Fibroblast of skin of scalp (primary cell): ENCODE results near the gene SOHLH1.
A peak's percentile ranks its signal among the peaks of the same experiment; 100 is the strongest.

Experiments used
- DNase-seq: peaks from one replicate; pipeline ENCODE4 v3.0.0-alpha.2; 2013

SOHLH1 gene

GRCh38 chr9:135701959-135702721, 2.9 kb upstream of the SOHLH1 start, which contains the start of gene KCNT1:
KCNT1 (plus strand) TSS chr9:135702185; CDS start chr9:135702259, 74 bp downstream.
- peak; percentile 32 for DNase-seq

- no peak for DNase-seq
These were observed 2.0 kb upstream of the SOHLH1 start for GRCh38 chr9:135701067-135701958.

GRCh38 chr9:135700525-135700924, 1.2 kb upstream of the SOHLH1 start:
- DNase-seq: no peak

- DNase-seq: no peak
These were observed 514 bp downstream of the SOHLH1 start for GRCh38 chr9:135698767-135699166.

GRCh38 chr9:135698236-135698635, 1.0 kb downstream of the SOHLH1 start:
- no peak for DNase-seq

GRCh38 chr9:135697226-135697625, 2.1 kb downstream of the SOHLH1 start:
- no peak for DNase-seq

- no peak for DNase-seq
These were observed 2.8 kb downstream of the SOHLH1 start for GRCh38 chr9:135696446-135696845.

GRCh38 chr9:135695642-135696041, 3.6 kb downstream of the SOHLH1 start:
- no peak for DNase-seq

GRCh38 chr9:135695036-135695435, 4.2 kb downstream of the SOHLH1 start:
- DNase-seq: no peak

- DNase-seq: no peak
These were observed 4.9 kb downstream of the SOHLH1 start for GRCh38 chr9:135694414-135694813.

- DNase-seq: no peak
These were observed 5.5 kb downstream of the SOHLH1 start for GRCh38 chr9:135693771-135694170.

GRCh38 chr9:135693265-135693664, 6.0 kb downstream of the SOHLH1 start:
- no peak for DNase-seq

- no peak for DNase-seq
These were observed 6.9 kb downstream of the SOHLH1 start for GRCh38 chr9:135692410-135692809.

GRCh38 chr9:135690836-135691570, 8.3 kb downstream of the SOHLH1 start:
- DNase-seq: no peak

- no peak for DNase-seq
These were observed 10.3 kb downstream of the SOHLH1 start for GRCh38 chr9:135689011-135689410.

- no peak for DNase-seq
These were observed 12.1 kb downstream of the SOHLH1 start for GRCh38 chr9:135687216-135687615.

- DNase-seq: no peak
These were observed 14.6 kb downstream of the SOHLH1 start for GRCh38 chr9:135684691-135685090.

GRCh38 chr9:135683401-135684034, 15.8 kb downstream of the SOHLH1 start:
- no peak for DNase-seq

GRCh38 chr9:135681161-135681560, 18.1 kb downstream of the SOHLH1 start:
- DNase-seq: no peak

GRCh38 chr9:135680056-135680455, 19.2 kb downstream of the SOHLH1 start:
- no peak for DNase-seq

- no peak for DNase-seq
These were observed 20.9 kb downstream of the SOHLH1 start for GRCh38 chr9:135678236-135679017.
